Type B pancreatic cell (in vitro differentiated cells): ENCODE measurements around the gene MAP3K14. TPM values are rescaled to one million over a fixed set of nuclear protein-coding genes. Genes with fewer than 3 reads are reported as not detected.
A peak's percentile ranks its signal among the peaks of the same experiment; 100 is the strongest.

Experiments used
- DNase-seq: peaks from one replicate; pipeline ENCODE4 v3.0.0; 2021; ENCODE audit warnings: mixed read lengths; ENCODE audit not compliant: unreplicated experiment; ENCODE audit errors: extremely low spot score
- H3K27ac Mint-ChIP-seq: 2 replicates; pipeline ENCODE4 v1.8.0; 2021; ENCODE audit warnings: mild to moderate bottlenecking, mixed read lengths
- H3K27me3 Mint-ChIP-seq: 2 replicates; pipeline ENCODE4 v1.8.0; 2021; ENCODE audit warnings: mixed read lengths
- H3K36me3 Mint-ChIP-seq: 2 replicates; pipeline ENCODE4 v1.8.0; 2021; ENCODE audit warnings: mixed read lengths
- H3K4me1 Mint-ChIP-seq: one replicate; pipeline ENCODE4 v1.8.0; 2021; ENCODE audit warnings: mixed read lengths; ENCODE audit not compliant: unreplicated experiment
- H3K4me3 Mint-ChIP-seq: 2 replicates; pipeline ENCODE4 v1.8.0; 2021; ENCODE audit warnings: mild to moderate bottlenecking, mixed read lengths
- H3K9me3 Mint-ChIP-seq: 2 replicates; pipeline ENCODE4 v1.8.0; 2021; ENCODE audit warnings: mixed read lengths
- total RNA-seq: library from RNA; stranded (reverse); gene quantifications from 2 replicates; pipeline ENCODE4 v1.2.1, GENCODE V29; 2021; ENCODE audit warnings: low replicate concordance
- TF ChIP-seq, protein P1 (sequence below): fragments of 200-600 bp; sonication (generic); conservative IDR thresholded peaks from 2 replicates; pipeline ENCODE4 v1.5.0; 2021; ENCODE audit warnings: antibody characterized with exemption, mild to moderate bottlenecking

Gene MAP3K14
- total RNA-seq, 1 donor from 2014 or later = 10.4 TPM

DNA sequence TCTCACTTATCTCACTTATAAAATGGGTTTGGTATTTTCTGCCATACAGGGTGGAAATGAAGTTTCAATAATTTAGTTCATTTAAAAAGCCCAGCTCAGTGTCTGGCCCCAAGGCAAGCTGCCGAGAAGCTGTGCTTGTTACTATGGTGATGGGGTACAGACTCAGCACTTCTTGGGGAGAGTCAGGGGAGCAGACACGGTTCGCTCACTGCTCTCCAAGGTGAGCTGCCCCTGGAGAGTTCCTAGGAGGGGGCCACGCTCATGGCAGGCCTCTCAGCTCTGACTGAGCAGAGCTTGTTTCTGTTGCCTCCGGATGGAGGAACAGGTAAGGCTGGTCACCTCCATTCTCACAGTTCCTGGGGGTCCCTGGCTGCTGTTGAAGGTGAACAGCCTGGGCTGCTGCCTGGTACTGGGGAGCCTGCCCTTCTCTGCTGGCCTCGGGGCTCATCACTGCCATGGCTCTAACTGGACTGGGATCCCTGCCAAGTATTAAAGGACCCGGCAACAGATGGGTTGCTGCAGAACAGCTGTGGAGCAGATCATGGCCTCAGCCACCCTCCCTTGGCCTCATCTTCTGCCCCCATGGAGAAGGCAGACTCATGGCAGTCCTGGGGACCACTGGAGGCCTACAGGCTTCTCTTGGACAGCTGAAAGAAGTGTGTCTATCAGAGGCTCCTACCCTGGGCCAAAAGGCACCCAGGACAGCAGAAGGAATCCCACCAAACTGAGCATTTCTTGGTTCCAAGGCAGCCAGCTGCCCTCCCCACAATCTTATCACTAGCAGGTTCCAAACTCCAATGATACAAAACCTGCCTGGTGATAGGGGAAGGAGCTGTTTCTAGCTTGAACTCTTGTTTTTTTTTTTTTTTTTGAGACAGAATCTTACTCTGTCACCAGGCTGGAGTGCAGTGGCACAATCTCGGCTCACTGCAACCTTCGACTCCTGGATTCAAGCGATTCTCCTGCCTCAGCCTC is 29.0 kb downstream of the MAP3K14 start:
- Mint-ChIP-seq H3K9me3 (no peaks in the 10 kb centered on the region), H3K4me1 (peaks cover 17% of the 10 kb centered on the region), H3K27me3 (no peaks in the 10 kb centered on the region), H3K36me3 (peaks cover 6% of the 10 kb centered on the region), H3K4me3 (no peak overlapping the region), H3K27ac (no peak overlapping the region)
- TF ChIP-seq, protein P1, sequence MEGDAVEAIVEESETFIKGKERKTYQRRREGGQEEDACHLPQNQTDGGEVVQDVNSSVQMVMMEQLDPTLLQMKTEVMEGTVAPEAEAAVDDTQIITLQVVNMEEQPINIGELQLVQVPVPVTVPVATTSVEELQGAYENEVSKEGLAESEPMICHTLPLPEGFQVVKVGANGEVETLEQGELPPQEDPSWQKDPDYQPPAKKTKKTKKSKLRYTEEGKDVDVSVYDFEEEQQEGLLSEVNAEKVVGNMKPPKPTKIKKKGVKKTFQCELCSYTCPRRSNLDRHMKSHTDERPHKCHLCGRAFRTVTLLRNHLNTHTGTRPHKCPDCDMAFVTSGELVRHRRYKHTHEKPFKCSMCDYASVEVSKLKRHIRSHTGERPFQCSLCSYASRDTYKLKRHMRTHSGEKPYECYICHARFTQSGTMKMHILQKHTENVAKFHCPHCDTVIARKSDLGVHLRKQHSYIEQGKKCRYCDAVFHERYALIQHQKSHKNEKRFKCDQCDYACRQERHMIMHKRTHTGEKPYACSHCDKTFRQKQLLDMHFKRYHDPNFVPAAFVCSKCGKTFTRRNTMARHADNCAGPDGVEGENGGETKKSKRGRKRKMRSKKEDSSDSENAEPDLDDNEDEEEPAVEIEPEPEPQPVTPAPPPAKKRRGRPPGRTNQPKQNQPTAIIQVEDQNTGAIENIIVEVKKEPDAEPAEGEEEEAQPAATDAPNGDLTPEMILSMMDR = no peak
- DNase-seq = no peak

DNA sequence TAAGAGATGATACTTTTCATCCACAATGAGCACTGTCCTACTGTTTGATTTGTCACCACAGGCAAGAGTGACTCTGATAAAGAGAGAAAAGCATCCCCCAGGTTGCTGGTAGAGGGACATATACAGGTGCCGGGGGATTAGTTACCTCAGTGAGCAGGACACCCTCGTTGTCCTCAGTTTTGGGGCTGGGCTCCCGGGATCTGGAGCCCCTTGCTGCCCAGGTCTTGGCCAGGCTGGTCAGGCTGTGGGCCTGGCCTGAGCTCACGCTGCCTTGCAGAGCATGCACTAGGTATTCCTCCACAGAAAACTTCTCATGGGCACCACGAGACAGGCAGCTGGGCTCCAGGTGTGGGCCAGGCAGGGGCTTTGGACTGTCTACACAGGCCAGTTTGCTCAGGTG is 30.5 kb downstream of the MAP3K14 start:
- H3K27me3 Mint-ChIP-seq = no peaks in the 10 kb centered on the region
- H3K36me3 Mint-ChIP-seq = peaks cover 6% of the 10 kb centered on the region
- H3K9me3 Mint-ChIP-seq = no peaks in the 10 kb centered on the region
- H3K27ac Mint-ChIP-seq = no peak overlapping the region
- H3K4me1 Mint-ChIP-seq = peaks cover 11% of the 10 kb centered on the region
- DNase-seq = no peak
- H3K4me3 Mint-ChIP-seq = no peak overlapping the region
- TF ChIP-seq, protein P1 = no peak

DNA sequence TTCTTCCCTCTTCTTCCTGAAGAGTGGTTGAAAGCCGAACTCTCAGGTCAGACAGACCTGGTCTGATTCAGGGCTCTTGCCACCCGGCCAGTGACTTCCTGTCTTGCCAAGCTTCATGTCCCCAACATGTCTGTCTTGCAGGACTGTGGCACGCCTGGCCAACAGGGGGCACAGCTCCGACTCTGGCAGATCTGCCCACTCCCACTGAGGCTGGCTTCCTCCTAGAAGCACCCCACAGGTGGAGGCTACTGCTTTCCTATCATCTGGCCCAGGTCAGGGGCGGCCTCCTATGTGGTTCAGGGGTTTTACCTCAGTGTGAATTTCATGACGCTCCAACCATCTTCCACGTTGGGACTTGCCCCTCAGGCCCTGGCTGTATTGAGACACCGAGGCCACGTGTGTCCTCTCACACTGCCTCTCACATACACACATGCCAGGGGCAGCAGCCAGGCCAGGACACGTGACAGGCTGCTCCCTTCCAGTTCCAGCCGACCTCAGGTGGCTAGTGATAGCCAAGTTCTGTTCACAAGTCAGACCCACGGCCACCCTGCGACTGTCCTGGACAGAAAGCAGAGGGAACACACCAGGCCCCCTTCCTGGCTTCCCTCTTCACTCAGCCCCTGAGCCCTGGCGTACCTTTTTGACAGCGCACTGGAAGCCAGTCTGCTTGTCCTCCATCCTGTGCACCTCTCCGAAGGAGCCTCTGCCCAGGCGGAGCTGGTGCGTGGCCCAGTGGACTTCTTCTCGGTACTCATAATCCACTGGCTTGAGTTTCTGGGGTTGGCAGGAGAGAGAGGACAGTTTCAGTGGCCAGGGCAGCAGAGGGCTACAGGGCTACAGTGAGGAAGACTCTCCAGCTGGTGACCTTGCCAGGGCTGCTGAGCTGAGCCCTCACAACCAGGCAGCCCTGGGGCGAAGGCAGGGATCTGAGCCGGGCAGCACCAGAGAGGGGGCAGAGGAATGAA is 32.4 kb downstream of the MAP3K14 start:
- H3K9me3 Mint-ChIP-seq = no peaks in the 10 kb centered on the region
- H3K27me3 Mint-ChIP-seq = no peaks in the 10 kb centered on the region
- peaks cover 6% of the 10 kb centered on the region for H3K36me3 Mint-ChIP-seq
- H3K4me1 Mint-ChIP-seq = peaks cover 3% of the 10 kb centered on the region
- no peak overlapping the region for H3K27ac Mint-ChIP-seq
- no peak overlapping the region for H3K4me3 Mint-ChIP-seq
- DNase-seq = no peak
- TF ChIP-seq, protein P1 = peak; percentile 36

DNA sequence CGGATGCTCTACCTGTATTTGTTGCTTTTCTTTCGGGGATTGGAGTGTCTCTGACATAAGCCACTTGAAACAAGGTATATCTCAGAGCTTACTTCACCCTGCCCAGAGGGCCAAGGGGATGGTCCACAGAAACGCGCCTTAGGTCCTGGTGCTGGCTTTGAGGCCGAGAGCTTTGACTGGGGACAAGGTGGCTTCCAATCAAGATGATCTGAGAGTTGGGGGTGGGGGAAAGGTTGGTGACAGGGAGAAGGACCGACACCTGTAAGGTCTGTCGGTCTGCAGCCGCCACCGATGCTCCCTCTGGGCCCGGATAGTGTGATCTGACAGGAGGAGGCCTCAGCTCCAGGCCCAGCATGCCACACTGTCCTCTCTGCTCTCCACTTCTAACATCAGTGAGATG is 33.1 kb downstream of the MAP3K14 start:
- Mint-ChIP-seq H3K36me3 (peaks cover 6% of the 10 kb centered on the region), H3K27ac (no peak overlapping the region), H3K4me3 (no peak overlapping the region), H3K9me3 (no peaks in the 10 kb centered on the region), H3K27me3 (no peaks in the 10 kb centered on the region), H3K4me1 (peaks cover 3% of the 10 kb centered on the region)
- DNase-seq = no peak
- TF ChIP-seq, protein P1 = no peak

DNA sequence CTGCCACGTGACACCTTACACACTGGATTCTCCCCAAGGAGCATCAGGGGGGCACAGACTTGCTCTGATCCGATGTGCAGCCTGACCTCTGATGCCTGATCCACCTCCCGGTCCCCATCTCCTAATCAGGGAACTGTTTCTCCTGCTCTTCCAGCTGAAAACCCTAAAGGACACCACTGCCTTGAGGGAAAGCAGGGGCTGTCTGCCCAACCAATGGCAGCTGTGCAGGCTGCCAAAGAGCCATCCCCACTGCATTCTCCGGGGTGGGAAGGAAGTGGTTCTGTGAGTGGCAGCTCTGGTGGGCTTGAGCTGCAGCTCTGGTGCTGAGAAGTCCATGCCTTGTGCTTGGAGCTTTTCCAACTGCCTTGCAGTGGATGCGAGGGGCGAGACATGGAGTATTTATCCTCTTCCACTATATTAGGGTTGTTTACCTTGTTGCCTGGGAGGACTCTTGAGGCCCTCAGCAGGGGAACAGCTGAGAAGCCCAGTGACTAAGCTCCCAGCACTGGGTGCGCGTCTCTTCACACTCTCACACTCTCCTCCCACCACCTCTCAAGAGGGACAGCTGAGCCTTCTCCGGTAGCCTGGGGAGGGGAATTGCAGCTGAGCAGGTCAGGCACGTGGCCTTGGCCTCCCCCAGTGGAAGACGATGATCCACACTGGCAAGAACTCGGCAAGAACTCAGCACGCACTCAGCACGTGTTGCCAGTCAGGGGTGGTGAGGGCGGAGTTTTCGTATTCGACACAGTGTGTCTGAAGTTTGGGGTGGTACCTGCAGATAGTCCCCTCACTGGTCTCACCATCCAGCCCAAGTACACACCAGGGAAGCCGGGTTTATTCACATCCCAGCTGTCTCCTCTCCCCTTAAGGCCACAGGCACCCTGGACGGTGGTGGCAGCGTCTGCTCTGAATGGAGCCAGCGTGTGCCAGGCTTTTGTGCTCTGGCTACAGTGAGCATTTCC is 33.9 kb downstream of the MAP3K14 start:
- TF ChIP-seq, protein P1 = no peak
- DNase-seq = no peak
- no peaks in the 10 kb centered on the region for H3K9me3 Mint-ChIP-seq
- no peak overlapping the region for H3K4me3 Mint-ChIP-seq
- peaks cover 6% of the 10 kb centered on the region for H3K36me3 Mint-ChIP-seq
- H3K27ac Mint-ChIP-seq = no peak overlapping the region
- peaks cover 6% of the 10 kb centered on the region for H3K4me1 Mint-ChIP-seq
- no peaks in the 10 kb centered on the region for H3K27me3 Mint-ChIP-seq
